ENCODE data around the gene CRYGN.

Gene CRYGN

DNA sequence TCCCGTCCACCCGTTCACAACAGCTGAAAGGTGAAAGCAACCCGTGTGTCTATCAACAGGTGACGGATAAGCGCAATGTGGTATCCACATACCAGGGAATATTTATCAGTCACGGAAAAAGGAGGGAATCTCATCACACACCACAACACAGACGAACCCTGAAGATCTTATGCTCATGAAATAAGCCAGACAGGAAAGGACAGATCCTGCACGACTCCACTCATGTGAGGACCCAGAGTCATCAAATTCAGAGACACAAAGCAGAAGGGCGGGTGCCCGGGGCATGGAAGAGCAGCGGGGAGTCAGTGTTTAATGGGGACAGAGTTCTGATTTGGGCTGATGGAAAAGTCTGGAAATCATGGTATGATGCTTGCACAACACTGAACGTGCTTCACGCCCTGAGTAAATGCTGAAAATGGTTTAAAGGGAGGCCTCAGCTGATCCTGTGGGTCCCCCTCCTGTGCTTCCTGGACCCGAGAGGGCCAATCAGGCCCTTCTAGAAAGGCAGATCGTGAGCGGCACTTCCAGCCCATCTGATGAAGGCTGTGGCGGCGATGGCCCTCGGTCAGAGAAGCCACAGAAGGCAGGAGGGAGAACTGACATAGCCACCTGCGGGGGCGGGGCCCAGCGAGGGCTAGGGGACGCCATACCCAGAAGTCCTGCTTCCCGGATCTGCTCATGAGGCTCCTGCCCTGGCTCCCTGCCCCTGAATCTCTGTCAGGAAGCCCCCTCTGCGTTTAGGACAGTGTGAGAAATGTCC, 49.2 kb downstream of the CRYGN start:
- Histone ChIP-seq H3K9ac (ENCODE audit: low read depth, low read length, poor library complexity, severe bottlenecking) (no peak overlapping the region), H2AFZ (ENCODE audit: low read length) (no peak overlapping the region)

DNA sequence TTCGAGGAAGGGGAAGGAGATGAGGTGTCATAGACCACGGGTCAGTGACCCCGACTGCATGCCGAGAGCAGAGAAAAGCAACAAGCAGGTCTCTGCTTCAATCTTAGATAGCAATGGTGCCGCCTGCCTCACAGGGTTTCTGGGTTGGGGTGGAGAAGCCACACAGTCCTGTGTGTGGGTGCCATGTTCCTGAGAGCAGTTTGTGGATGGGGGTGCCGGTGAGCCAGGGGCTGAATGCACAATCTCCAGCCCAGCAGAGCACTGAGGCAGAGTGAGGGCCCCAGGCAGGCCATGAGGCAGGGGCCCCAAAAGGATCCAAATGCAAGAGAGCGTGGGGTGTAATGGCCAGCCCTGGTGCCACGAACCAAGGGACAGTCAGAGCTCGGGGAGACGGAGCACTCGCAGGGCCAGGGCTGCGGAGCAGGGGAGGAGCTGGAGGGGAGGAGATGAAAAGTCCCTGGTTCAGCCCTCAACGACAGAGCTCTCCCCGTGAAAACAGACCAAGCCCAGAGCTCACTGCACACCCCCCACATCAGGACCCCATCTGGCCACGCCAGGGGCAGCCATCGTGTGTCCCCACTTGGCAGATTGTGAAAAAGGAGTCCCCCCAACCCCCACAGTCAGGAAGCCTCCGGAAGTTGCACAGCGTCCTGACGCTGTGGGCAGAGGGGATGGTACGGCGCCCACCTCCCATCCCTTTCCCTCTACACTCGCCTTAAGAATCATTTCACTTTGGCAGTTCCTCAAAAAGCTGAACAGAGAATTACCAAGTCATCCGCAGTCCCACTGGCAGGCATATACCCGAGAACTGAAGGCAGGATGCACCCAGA, 50.0 kb downstream of the CRYGN start:
- no peaks in the 10 kb centered on the region for H4K20me1 ChIP-seq (ENCODE audit: insufficient read depth, low read length, poor library complexity, severe bottlenecking)
- H3K36me3 ChIP-seq (ENCODE audit: insufficient read depth, low read length) = no peaks in the 10 kb centered on the region
- H3K9me3 ChIP-seq (ENCODE audit: insufficient read depth, low read depth, low read length) = no peaks in the 10 kb centered on the region
- H3K9me2 ChIP-seq (replicated peaks; ENCODE audit: low read depth, low read length) = no peaks in the 10 kb centered on the region
- H3K27me3 ChIP-seq (ENCODE audit: insufficient read depth, low read length, poor library complexity, severe bottlenecking) = no peaks in the 10 kb centered on the region
- TF ChIP-seq, protein P1, sequence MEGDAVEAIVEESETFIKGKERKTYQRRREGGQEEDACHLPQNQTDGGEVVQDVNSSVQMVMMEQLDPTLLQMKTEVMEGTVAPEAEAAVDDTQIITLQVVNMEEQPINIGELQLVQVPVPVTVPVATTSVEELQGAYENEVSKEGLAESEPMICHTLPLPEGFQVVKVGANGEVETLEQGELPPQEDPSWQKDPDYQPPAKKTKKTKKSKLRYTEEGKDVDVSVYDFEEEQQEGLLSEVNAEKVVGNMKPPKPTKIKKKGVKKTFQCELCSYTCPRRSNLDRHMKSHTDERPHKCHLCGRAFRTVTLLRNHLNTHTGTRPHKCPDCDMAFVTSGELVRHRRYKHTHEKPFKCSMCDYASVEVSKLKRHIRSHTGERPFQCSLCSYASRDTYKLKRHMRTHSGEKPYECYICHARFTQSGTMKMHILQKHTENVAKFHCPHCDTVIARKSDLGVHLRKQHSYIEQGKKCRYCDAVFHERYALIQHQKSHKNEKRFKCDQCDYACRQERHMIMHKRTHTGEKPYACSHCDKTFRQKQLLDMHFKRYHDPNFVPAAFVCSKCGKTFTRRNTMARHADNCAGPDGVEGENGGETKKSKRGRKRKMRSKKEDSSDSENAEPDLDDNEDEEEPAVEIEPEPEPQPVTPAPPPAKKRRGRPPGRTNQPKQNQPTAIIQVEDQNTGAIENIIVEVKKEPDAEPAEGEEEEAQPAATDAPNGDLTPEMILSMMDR (conservative IDR thresholded peaks at IDR 0.05; ENCODE audit: low read length) = no peak
- TF ChIP-seq EZH2phosphoT487 (IDR thresholded peaks at IDR 0.05; ENCODE audit: borderline replicate concordance) = no peak
- no peak overlapping the region for H3K4me3 ChIP-seq (ENCODE audit: low read length, poor library complexity, severe bottlenecking)
- H3K4me1 ChIP-seq (ENCODE audit: insufficient read depth, low read length, poor library complexity, severe bottlenecking) = peaks cover 11% of the 10 kb centered on the region
- no peaks in the 10 kb centered on the region for H3F3A ChIP-seq (ENCODE audit: low read depth)
- no peak overlapping the region for H3K9ac ChIP-seq (ENCODE audit: low read depth, low read length, poor library complexity, severe bottlenecking)
- no peak overlapping the region for H2AFZ ChIP-seq (ENCODE audit: low read length)
- H3K4me2 ChIP-seq (ENCODE audit: low read depth, low read length, poor library complexity, severe bottlenecking) = no peak overlapping the region
- no peaks in the 10 kb centered on the region for H3K79me2 ChIP-seq (ENCODE audit: insufficient read depth, low read length)

More for the DNA sequence above, 49.2 kb downstream of the CRYGN start:
- H3K9me2 ChIP-seq (replicated peaks; ENCODE audit: low read depth, low read length) = no peaks in the 10 kb centered on the region
- TF ChIP-seq, protein P1 (conservative IDR thresholded peaks at IDR 0.05; ENCODE audit: low read length) = no peak
- no peak for TF ChIP-seq EZH2phosphoT487 (IDR thresholded peaks at IDR 0.05; ENCODE audit: borderline replicate concordance)
- H4K20me1 ChIP-seq (ENCODE audit: insufficient read depth, low read length, poor library complexity, severe bottlenecking) = no peaks in the 10 kb centered on the region
- H3K36me3 ChIP-seq (ENCODE audit: insufficient read depth, low read length) = no peaks in the 10 kb centered on the region
- no peak overlapping the region for H3K4me3 ChIP-seq (ENCODE audit: low read length, poor library complexity, severe bottlenecking)
- no peaks in the 10 kb centered on the region for H3K27me3 ChIP-seq (ENCODE audit: insufficient read depth, low read length, poor library complexity, severe bottlenecking)
- H3K79me2 ChIP-seq (ENCODE audit: insufficient read depth, low read length) = no peaks in the 10 kb centered on the region
- no peak overlapping the region for H3K4me2 ChIP-seq (ENCODE audit: low read depth, low read length, poor library complexity, severe bottlenecking)
- H3K4me1 ChIP-seq (ENCODE audit: insufficient read depth, low read length, poor library complexity, severe bottlenecking) = peaks cover 11% of the 10 kb centered on the region
- no peaks in the 10 kb centered on the region for H3K9me3 ChIP-seq (ENCODE audit: insufficient read depth, low read depth, low read length)
- no peaks in the 10 kb centered on the region for H3F3A ChIP-seq (ENCODE audit: low read depth)

DNA sequence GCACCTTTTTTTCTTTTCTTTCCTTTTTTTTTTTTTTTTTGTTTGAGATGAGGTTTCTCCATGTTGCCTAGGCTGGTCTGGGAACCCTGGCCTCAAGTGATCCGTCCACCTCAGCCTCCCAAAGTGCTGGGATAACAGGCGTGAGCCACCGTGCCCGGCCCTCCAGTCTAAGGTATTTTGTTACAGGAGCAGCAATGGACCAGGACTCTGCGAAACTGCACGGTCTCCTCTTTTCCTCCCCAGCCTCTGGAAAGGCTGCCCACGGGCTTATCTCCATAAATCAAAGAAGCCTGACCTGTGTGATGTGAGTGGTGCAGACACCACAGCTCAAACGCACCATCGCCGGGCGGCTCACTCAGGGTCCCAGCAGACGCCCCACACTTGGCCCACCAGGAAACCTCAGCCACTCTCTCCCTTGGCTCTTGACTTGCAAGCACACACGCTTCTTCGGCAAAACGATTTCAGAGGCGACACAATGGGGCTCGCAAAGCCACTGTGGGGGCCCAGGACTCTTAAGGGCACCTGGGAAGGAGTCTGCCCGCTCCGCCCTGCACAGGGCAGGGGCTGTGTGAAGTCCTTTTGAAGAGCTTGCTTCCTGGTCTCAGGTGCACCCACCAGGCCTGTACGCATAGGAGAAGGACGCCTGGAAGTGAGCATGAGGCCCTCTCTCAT, 50.7 kb downstream of the CRYGN start:
- Histone ChIP-seq H3K4me1 (ENCODE audit: insufficient read depth, low read length, poor library complexity, severe bottlenecking) (peaks cover 11% of the 10 kb centered on the region), H3F3A (ENCODE audit: low read depth) (no peaks in the 10 kb centered on the region), H3K36me3 (ENCODE audit: insufficient read depth, low read length) (no peaks in the 10 kb centered on the region), H3K27me3 (ENCODE audit: insufficient read depth, low read length, poor library complexity, severe bottlenecking) (no peaks in the 10 kb centered on the region), H3K9me2 (replicated peaks; ENCODE audit: low read depth, low read length) (no peaks in the 10 kb centered on the region), H2AFZ (ENCODE audit: low read length) (no peak overlapping the region), H3K4me3 (ENCODE audit: low read length, poor library complexity, severe bottlenecking) (no peak overlapping the region), H3K4me2 (ENCODE audit: low read depth, low read length, poor library complexity, severe bottlenecking) (no peak overlapping the region), H3K9me3 (ENCODE audit: insufficient read depth, low read depth, low read length) (no peaks in the 10 kb centered on the region), H3K9ac (ENCODE audit: low read depth, low read length, poor library complexity, severe bottlenecking) (no peak overlapping the region), H3K79me2 (ENCODE audit: insufficient read depth, low read length) (no peaks in the 10 kb centered on the region), H4K20me1 (ENCODE audit: insufficient read depth, low read length, poor library complexity, severe bottlenecking) (no peaks in the 10 kb centered on the region)
- no peak for TF ChIP-seq EZH2phosphoT487 (IDR thresholded peaks at IDR 0.05; ENCODE audit: borderline replicate concordance)
- TF ChIP-seq, protein P1 (conservative IDR thresholded peaks at IDR 0.05; ENCODE audit: low read length) = no peak

All from Loucy (cell line).